K562 (cell line): ENCODE measurements around the gene CDCA5. TPM values are rescaled to one million over a fixed set of nuclear protein-coding genes. Genes with fewer than 3 reads are reported as not detected.

ENCODE experiments used
- ADNP ChIP-seq: fragments of 200-800 bp; sonication (Bioruptor generic); IDR thresholded peaks from 2 replicates; pipeline ENCODE4 v1.6.1; 2016; ENCODE audit warnings: missing genetic modification characterization, missing compliant biosample characterization
- ARNT ChIP-seq, 2 experiments: fragments of 450-650 bp; IDR thresholded peaks; 2 replicates each; pipeline ENCODE4 v1.6.1; 2016; ENCODE audit warnings: mild to moderate bottlenecking in 1 of 2
- CC2D1A ChIP-seq: fragments of 450-650 bp; IDR thresholded peaks from 2 replicates; pipeline ENCODE4 v1.6.1; 2017; ENCODE audit warnings: mild to moderate bottlenecking
- CHD1 ChIP-seq: fragments of 200-600 bp; sonication (generic); IDR thresholded peaks from one replicate; pipeline ENCODE4 v1.6.1; 2012; ENCODE audit warnings: mild to moderate bottlenecking, moderate library complexity, low read length, inconsistent platforms
- CREB1 ChIP-seq, 2 experiments: sonication (generic) in 1 of 2; formaldehyde crosslinking in 1 of 2; IDR thresholded peaks; 2 replicates each; pipeline versions ENCODE4 v1.6.1 to v1.8.0; 2012 to 2022; ENCODE audit warnings: inconsistent platforms in 1 of 2, mild to moderate bottlenecking in 1 of 2, missing genetic modification reagents in 1 of 2, moderate library complexity in 1 of 2
- DMBX1 ChIP-seq: fragments of 250-450 bp; sonication (Bioruptor Pico); IDR thresholded peaks from 2 replicates; pipeline ENCODE4 v1.8.0; 2022; ENCODE audit warnings: inconsistent platforms, mild to moderate bottlenecking, moderate library complexity, borderline replicate concordance
- GATAD2B ChIP-seq: fragments of 450-650 bp; IDR thresholded peaks from 2 replicates; pipeline ENCODE4 v1.6.1; 2017; ENCODE audit warnings: mild to moderate bottlenecking, borderline replicate concordance
- HSF4 ChIP-seq: fragments of 250-450 bp; sonication (Bioruptor Pico); IDR thresholded peaks from 2 replicates; pipeline ENCODE4 v2.1.2; 2022; ENCODE audit warnings: mild to moderate bottlenecking, moderate library complexity, borderline replicate concordance
- JUNB ChIP-seq: fragments of 450-650 bp; formaldehyde crosslinking; conservative IDR thresholded peaks from 2 replicates; pipeline ENCODE4 v1.4.0; 2020; ENCODE audit warnings: mild to moderate bottlenecking
- MTF1 ChIP-seq: fragments of 250-450 bp; sonication (Bioruptor Pico); IDR thresholded peaks from 2 replicates; pipeline ENCODE4 v1.9.0; 2021; ENCODE audit warnings: moderate library complexity, mild to moderate bottlenecking, inconsistent platforms, borderline replicate concordance
- NCOR1 ChIP-seq: fragments of 450-650 bp; IDR thresholded peaks from 2 replicates; pipeline ENCODE4 v1.6.1; 2016; ENCODE audit warnings: mild to moderate bottlenecking, moderate library complexity
- POLR2AphosphoS5 ChIP-seq: IDR thresholded peaks from 2 replicates; pipeline ENCODE4 v1.6.1; 2011; ENCODE audit warnings: mild to moderate bottlenecking, low read depth, low read length, moderate library complexity; ENCODE audit not compliant: control insufficient read depth, insufficient read depth
- RUNX1 ChIP-seq: sonication (generic); IDR thresholded peaks from 2 replicates; pipeline ENCODE4 v1.6.1; 2016; ENCODE audit warnings: antibody characterized with exemption, low read depth
- SIN3A ChIP-seq, 2 experiments: fragments of 150-350 bp in 1 of 2; IDR thresholded peaks; 2 replicates each; pipeline ENCODE4 v1.6.1; 2011 to 2016; ENCODE audit warnings: borderline replicate concordance in 2 of 2, low read depth in 2 of 2, low read length in 2 of 2, mild to moderate bottlenecking in 2 of 2, moderate library complexity in 2 of 2; ENCODE audit not compliant: control insufficient read depth in 1 of 2
- SIN3B ChIP-seq: fragments of 450-650 bp; IDR thresholded peaks from 2 replicates; pipeline ENCODE4 v1.6.1; 2017; ENCODE audit warnings: low read depth, mild to moderate bottlenecking, moderate library complexity
- SIRT6 ChIP-seq: IDR thresholded peaks from one replicate; pipeline ENCODE4 v1.6.1; 2012; ENCODE audit warnings: low read depth, mild to moderate bottlenecking, control low read depth, inconsistent platforms, low read length, moderate library complexity
- SMARCE1 ChIP-seq: fragments of 450-650 bp; IDR thresholded peaks from 2 replicates; pipeline ENCODE4 v1.7.1; 2016; ENCODE audit warnings: mild to moderate bottlenecking
- SRSF1 ChIP-seq: fragments of 200-400 bp; formaldehyde crosslinking; IDR thresholded peaks from 2 replicates; pipeline ENCODE4 v1.6.1; 2017; ENCODE audit warnings: mild to moderate bottlenecking, low read depth, low read length, moderate library complexity
- TCF3 ChIP-seq: sonication (generic); formaldehyde crosslinking; IDR thresholded peaks from 2 replicates; pipeline ENCODE4 v1.4.0; 2020; ENCODE audit warnings: mild to moderate bottlenecking, missing genetic modification reagents
- ZKSCAN3 ChIP-seq: fragments of 250-450 bp; sonication (Bioruptor Pico); IDR thresholded peaks from 2 replicates; pipeline ENCODE4 v1.4.0; 2020
- ZNF212 ChIP-seq: fragments of 450-650 bp; formaldehyde crosslinking; IDR thresholded peaks from 2 replicates; pipeline ENCODE4 v1.4.0; 2020; ENCODE audit warnings: mild to moderate bottlenecking
- polyA plus RNA-seq, 8 experiments: library from polyadenylated mRNA; depleted of rRNA in 4 of 8; stranded (reverse) in 5 of 8; unstranded in 3 of 8; fragments of >200 nt; fragmentation: Nextera tagmentation in 2 of 8; fragmentation: Illumina TruSeq in 1 of 8; extraction: Ambion mirVana in 2 of 8; extraction: Trizol in 1 of 8; gene quantifications; 2 replicates each; pipeline versions ENCODE4 v1.2.1 to v1.2.3, GENCODE V29; 2011 to 2014; ENCODE audit warnings: inconsistent platforms in 1 of 8, missing spikeins in 1 of 8
- total RNA-seq, 7 experiments: library from RNA; depleted of rRNA in 6 of 7; stranded (reverse); fragments of >200 nt in 6 of 7; fragmentation: Illumina TruSeq in 2 of 7; extraction: Trizol in 2 of 7; gene quantifications; 2 replicates each; pipeline versions ENCODE4 v1.2.1 to v1.2.3, GENCODE V29; 2011 to 2021; ENCODE audit warnings: low replicate concordance in 1 of 7
- TF ChIP-seq, protein P1 (sequence below): fragments of 450-650 bp; IDR thresholded peaks from one replicate; pipeline ENCODE4 v1.6.1; 2018; ENCODE audit warnings: mild to moderate bottlenecking, moderate library complexity; ENCODE audit not compliant: partially characterized antibody
- TF ChIP-seq, protein P2 (sequence below): fragments of 250-450 bp; sonication (Bioruptor Pico); IDR thresholded peaks from 2 replicates; pipeline ENCODE4 v1.8.0; 2021; ENCODE audit warnings: moderate library complexity, mild to moderate bottlenecking, inconsistent platforms
- TF ChIP-seq, protein P3 (sequence below): sonication (generic); formaldehyde crosslinking; IDR thresholded peaks from 2 replicates; pipeline ENCODE4 v1.8.0; 2022; ENCODE audit warnings: mild to moderate bottlenecking, missing genetic modification reagents, borderline replicate concordance

Gene CDCA5
- total and polyA plus RNA-seq, 9 of the 15 experiments (the other 6 are each of a cell fraction or from before 2014, with no cell fraction given): 18.9 to 94.3 (median 64.6) TPM

GRCh38 chr11:65121865-65122696, 38.2 kb upstream of the CDCA5 start, which contains the start of the genes FAU and MRPL49 (continued):
- TF ChIP-seq, protein P1, sequence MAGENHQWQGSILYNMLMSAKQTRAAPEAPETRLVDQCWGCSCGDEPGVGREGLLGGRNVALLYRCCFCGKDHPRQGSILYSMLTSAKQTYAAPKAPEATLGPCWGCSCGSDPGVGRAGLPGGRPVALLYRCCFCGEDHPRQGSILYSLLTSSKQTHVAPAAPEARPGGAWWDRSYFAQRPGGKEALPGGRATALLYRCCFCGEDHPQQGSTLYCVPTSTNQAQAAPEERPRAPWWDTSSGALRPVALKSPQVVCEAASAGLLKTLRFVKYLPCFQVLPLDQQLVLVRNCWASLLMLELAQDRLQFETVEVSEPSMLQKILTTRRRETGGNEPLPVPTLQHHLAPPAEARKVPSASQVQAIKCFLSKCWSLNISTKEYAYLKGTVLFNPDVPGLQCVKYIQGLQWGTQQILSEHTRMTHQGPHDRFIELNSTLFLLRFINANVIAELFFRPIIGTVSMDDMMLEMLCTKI: no peak
- TF ChIP-seq POLR2AphosphoS5: peak; percentile 90
- TF ChIP-seq NCOR1: no peak
- no peak for TF ChIP-seq ADNP (tag)
- no peak for TF ChIP-seq RUNX1
- TF ChIP-seq, protein P2, sequence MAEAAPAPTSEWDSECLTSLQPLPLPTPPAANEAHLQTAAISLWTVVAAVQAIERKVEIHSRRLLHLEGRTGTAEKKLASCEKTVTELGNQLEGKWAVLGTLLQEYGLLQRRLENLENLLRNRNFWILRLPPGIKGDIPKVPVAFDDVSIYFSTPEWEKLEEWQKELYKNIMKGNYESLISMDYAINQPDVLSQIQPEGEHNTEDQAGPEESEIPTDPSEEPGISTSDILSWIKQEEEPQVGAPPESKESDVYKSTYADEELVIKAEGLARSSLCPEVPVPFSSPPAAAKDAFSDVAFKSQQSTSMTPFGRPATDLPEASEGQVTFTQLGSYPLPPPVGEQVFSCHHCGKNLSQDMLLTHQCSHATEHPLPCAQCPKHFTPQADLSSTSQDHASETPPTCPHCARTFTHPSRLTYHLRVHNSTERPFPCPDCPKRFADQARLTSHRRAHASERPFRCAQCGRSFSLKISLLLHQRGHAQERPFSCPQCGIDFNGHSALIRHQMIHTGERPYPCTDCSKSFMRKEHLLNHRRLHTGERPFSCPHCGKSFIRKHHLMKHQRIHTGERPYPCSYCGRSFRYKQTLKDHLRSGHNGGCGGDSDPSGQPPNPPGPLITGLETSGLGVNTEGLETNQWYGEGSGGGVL: no peak
- peak; percentile 36 to 72; a peak in 3 of 4 replicates for TF ChIP-seq SIN3A (IDR thresholded peaks at IDR 0.05; ENCODE audit: borderline replicate concordance in 2 of 2, control insufficient read depth in 1 of 2, low read depth in 2 of 2, low read length in 2 of 2)
- no peak for TF ChIP-seq ZKSCAN3 (CRISPR knock-in tag)
- TF ChIP-seq ARNT (IDR thresholded peaks at IDR 0.05): no peak
- peak; percentile 85 for TF ChIP-seq SIN3B
- TF ChIP-seq JUNB (CRISPR knock-in tag): no peak
- TF ChIP-seq DMBX1: no peak
- no peak for TF ChIP-seq SRSF1
- no peak for TF ChIP-seq ZNF212 (CRISPR knock-in tag)
- no peak for TF ChIP-seq MTF1
- peak; percentile 39; the same call in 1 of the 2 replicates for TF ChIP-seq SMARCE1
- no peak for TF ChIP-seq CC2D1A
- no peak for TF ChIP-seq CHD1
- no peak for TF ChIP-seq SIRT6
- no peak; the same call in none of the 2 replicates for TF ChIP-seq TCF3
- no peak for TF ChIP-seq HSF4
- TF ChIP-seq, protein P3, sequence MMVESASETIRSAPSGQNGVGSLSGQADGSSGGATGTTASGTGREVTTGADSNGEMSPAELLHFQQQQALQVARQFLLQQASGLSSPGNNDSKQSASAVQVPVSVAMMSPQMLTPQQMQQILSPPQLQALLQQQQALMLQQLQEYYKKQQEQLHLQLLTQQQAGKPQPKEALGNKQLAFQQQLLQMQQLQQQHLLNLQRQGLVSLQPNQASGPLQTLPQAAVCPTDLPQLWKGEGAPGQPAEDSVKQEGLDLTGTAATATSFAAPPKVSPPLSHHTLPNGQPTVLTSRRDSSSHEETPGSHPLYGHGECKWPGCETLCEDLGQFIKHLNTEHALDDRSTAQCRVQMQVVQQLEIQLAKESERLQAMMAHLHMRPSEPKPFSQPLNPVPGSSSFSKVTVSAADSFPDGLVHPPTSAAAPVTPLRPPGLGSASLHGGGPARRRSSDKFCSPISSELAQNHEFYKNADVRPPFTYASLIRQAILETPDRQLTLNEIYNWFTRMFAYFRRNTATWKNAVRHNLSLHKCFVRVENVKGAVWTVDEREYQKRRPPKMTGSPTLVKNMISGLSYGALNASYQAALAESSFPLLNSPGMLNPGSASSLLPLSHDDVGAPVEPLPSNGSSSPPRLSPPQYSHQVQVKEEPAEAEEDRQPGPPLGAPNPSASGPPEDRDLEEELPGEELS: no peak
- peak; percentile 98 for TF ChIP-seq CREB1 (IDR thresholded peaks at IDR 0.05)
- TF ChIP-seq CREB1 (CRISPR knock-in tag; IDR thresholded peaks at IDR 0.05): peak; percentile 99
- no peak for TF ChIP-seq GATAD2B
